ENCODE measurements around the gene FIBCD1.

DNA sequence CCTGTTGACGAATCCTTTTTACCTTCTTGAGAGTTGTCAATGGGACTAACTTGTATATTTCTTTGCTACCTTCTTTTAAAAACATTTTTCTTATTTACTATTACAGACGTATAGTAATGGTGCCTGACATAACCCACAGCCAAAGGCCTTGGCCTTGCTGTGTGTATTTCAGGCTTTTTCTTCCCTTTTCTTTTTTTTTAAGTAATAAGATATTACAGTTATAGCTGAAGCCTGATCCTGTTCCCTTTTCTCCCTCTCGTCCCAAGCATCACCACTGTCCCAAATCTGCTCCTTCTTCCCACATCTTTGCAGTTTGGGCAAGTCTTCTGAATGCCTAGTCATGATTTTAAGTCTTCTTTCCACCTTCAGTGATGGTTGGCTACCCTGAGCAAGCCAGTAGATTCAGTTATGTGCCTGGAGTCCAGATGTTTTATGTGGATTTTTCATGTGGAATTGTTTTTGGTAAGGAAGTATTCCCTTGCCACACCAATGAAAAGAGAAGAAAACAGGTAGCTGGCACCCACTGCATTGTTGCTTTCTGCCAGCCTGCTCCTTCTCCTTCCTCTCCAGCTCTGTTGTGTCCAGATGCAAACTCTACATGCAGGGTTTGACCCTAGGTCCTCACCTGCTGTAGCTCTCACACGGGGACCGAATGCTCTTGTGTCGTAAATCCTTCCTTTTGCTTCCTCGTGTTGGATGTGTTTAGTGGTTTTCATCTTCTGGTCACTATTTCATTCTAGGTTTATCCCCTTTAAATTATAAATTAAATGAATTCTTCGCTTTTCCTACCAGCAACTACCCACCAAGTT, 77.5 kb downstream of the FIBCD1 start:
- TF ChIP-seq, protein P1, sequence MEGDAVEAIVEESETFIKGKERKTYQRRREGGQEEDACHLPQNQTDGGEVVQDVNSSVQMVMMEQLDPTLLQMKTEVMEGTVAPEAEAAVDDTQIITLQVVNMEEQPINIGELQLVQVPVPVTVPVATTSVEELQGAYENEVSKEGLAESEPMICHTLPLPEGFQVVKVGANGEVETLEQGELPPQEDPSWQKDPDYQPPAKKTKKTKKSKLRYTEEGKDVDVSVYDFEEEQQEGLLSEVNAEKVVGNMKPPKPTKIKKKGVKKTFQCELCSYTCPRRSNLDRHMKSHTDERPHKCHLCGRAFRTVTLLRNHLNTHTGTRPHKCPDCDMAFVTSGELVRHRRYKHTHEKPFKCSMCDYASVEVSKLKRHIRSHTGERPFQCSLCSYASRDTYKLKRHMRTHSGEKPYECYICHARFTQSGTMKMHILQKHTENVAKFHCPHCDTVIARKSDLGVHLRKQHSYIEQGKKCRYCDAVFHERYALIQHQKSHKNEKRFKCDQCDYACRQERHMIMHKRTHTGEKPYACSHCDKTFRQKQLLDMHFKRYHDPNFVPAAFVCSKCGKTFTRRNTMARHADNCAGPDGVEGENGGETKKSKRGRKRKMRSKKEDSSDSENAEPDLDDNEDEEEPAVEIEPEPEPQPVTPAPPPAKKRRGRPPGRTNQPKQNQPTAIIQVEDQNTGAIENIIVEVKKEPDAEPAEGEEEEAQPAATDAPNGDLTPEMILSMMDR (IDR thresholded peaks at IDR 0.05) = no peak
- TF ChIP-seq POLR2AphosphoS5 (IDR thresholded peaks at IDR 0.05) = no peak
